ENCODE results near the gene C12orf76.

Gene C12orf76

GRCh38 chr12:110047297-110047940 lies 903 bp downstream of the C12orf76 start:
- no peaks in the 10 kb centered on the region for H4K20me1 ChIP-seq (ENCODE audit: insufficient read depth, low read length)
- TF ChIP-seq CTCF (IDR thresholded peaks at IDR 0.05; ENCODE audit: borderline replicate concordance, extremely low read depth, low read length, poor library complexity, severe bottlenecking) = no peak
- no peak for TF ChIP-seq EZH2 (IDR thresholded peaks at IDR 0.05; ENCODE audit: borderline replicate concordance, low read depth, low read length, severe bottlenecking)
- peaks cover 5% of the 10 kb centered on the region for H3K36me3 ChIP-seq (ENCODE audit: insufficient read depth, low read length)
- no peaks in the 10 kb centered on the region for H3K27me3 ChIP-seq (ENCODE audit: insufficient read depth, low read length, poor library complexity)
- H3K4me1 ChIP-seq (ENCODE audit: insufficient read depth, low read length) = peaks cover 32% of the 10 kb centered on the region
- DNase-seq (no peak), ATAC-seq (ENCODE audit: insufficient read depth, low read depth) (no peak)
- H3K4me2 ChIP-seq (ENCODE audit: insufficient read depth, low read length) = peak overlapping the region; percentile 90
- H2AFZ ChIP-seq (ENCODE audit: low read depth, low read length) = no peak overlapping the region
- peak overlapping the region; percentile 73 for H3K27ac ChIP-seq (ENCODE audit: low read length)
- H3K4me3 ChIP-seq (ENCODE audit: low read depth in 1 of 2, low read length in 2 of 2) = peak overlapping the region; percentile 90 to 97
- no peaks in the 10 kb centered on the region for H3K9me3 ChIP-seq (ENCODE audit: insufficient read depth, low read length, severe bottlenecking)
- H3K9ac ChIP-seq (ENCODE audit: low read depth, low read length) = peak overlapping the region; percentile 73
- H3K79me2 ChIP-seq (ENCODE audit: insufficient read depth, low read length) = peaks cover 38% of the 10 kb centered on the region

- ATAC-seq (ENCODE audit: insufficient read depth, low read depth) = no peak
- Histone ChIP-seq H3K79me2 (ENCODE audit: insufficient read depth, low read length) (peaks cover 41% of the 10 kb centered on the region), H3K27me3 (ENCODE audit: insufficient read depth, low read length, poor library complexity) (no peaks in the 10 kb centered on the region), H3K9me3 (ENCODE audit: insufficient read depth, low read length, severe bottlenecking) (no peaks in the 10 kb centered on the region), H3K4me2 (ENCODE audit: insufficient read depth, low read length) (peak overlapping the region; percentile 90), H3K27ac (ENCODE audit: low read length) (no peak overlapping the region), H3K36me3 (ENCODE audit: insufficient read depth, low read length) (peaks cover 13% of the 10 kb centered on the region), H3K4me3 (ENCODE audit: low read depth in 1 of 2, low read length in 2 of 2) (peak overlapping the region in 1 of 2 experiments; percentile 97; a peak in 2 of 4 replicates), H2AFZ (ENCODE audit: low read depth, low read length) (no peak overlapping the region), H4K20me1 (ENCODE audit: insufficient read depth, low read length) (no peaks in the 10 kb centered on the region), H3K4me1 (ENCODE audit: insufficient read depth, low read length) (peaks cover 32% of the 10 kb centered on the region), H3K9ac (ENCODE audit: low read depth, low read length) (peak overlapping the region; percentile 73; the same call in 1 of the 2 replicates)
- TF ChIP-seq EZH2 (IDR thresholded peaks at IDR 0.05; ENCODE audit: borderline replicate concordance, low read depth, low read length, severe bottlenecking) (no peak), CTCF (IDR thresholded peaks at IDR 0.05; ENCODE audit: borderline replicate concordance, extremely low read depth, low read length, poor library complexity, severe bottlenecking) (no peak)
- no peak for DNase-seq
These were observed 1.7 kb downstream of the C12orf76 start for GRCh38 chr12:110046451-110047187.

GRCh38 chr12:110042264-110042663 lies 6.1 kb downstream of the C12orf76 start:
- no peak for DNase-seq

More at GRCh38 chr12:110042264-110042663, 6.1 kb downstream of the C12orf76 start:
- H3K27me3 ChIP-seq (ENCODE audit: insufficient read depth, low read length, poor library complexity) = no peaks in the 10 kb centered on the region
- H3K9me3 ChIP-seq (ENCODE audit: insufficient read depth, low read length, severe bottlenecking) = no peaks in the 10 kb centered on the region
- no peak overlapping the region for H2AFZ ChIP-seq (ENCODE audit: low read depth, low read length)
- peaks cover 11% of the 10 kb centered on the region for H3K4me1 ChIP-seq (ENCODE audit: insufficient read depth, low read length)
- no peak for TF ChIP-seq EZH2 (IDR thresholded peaks at IDR 0.05; ENCODE audit: borderline replicate concordance, low read depth, low read length, severe bottlenecking)
- no peak for TF ChIP-seq CTCF (IDR thresholded peaks at IDR 0.05; ENCODE audit: borderline replicate concordance, extremely low read depth, low read length, poor library complexity, severe bottlenecking)
- no peak overlapping the region for H3K4me2 ChIP-seq (ENCODE audit: insufficient read depth, low read length)
- H3K36me3 ChIP-seq (ENCODE audit: insufficient read depth, low read length) = peaks cover 44% of the 10 kb centered on the region
- ATAC-seq (ENCODE audit: insufficient read depth, low read depth) = no peak
- H3K79me2 ChIP-seq (ENCODE audit: insufficient read depth, low read length) = peaks cover 30% of the 10 kb centered on the region
- H3K4me3 ChIP-seq (ENCODE audit: low read depth in 1 of 2, low read length in 2 of 2) = no peak overlapping the region
- no peak overlapping the region for H3K9ac ChIP-seq (ENCODE audit: low read depth, low read length)
- H3K27ac ChIP-seq (ENCODE audit: low read length) = no peak overlapping the region
- 0 out of 2 replicates have a peak, but pooled peaks cover 3% of the 10 kb centered on the region for H4K20me1 ChIP-seq (ENCODE audit: insufficient read depth, low read length)
